ENCODE data around the gene TRPM4.

The TRPM4 gene

GRCh38 chr19:49241769-49242168 lies 84.2 kb downstream of the TRPM4 start:
- DNase-seq = no peak

- no peak for DNase-seq
These were observed 85.5 kb downstream of the TRPM4 start for GRCh38 chr19:49243129-49243528.

DNA sequence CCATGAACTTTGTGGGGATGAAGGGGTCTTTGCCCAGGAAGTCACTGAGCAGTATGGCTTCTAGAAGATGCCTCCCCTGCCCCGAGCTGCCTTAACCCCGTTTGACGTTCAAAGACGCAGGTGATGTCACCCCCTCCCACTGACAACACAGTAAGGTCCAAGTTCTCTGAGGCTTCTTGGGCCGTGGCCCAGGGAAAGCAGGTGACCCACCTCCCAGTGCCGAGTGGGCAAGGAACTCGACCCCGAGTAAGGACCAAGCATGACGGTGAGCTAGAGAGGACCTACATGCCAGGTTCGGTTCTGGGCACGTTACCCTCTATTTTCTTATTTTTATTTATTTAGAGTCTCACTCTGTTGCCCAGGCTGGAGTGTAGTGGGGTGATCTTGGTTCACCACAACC lies 86.1 kb downstream of the TRPM4 start:
- no peak for DNase-seq

DNA sequence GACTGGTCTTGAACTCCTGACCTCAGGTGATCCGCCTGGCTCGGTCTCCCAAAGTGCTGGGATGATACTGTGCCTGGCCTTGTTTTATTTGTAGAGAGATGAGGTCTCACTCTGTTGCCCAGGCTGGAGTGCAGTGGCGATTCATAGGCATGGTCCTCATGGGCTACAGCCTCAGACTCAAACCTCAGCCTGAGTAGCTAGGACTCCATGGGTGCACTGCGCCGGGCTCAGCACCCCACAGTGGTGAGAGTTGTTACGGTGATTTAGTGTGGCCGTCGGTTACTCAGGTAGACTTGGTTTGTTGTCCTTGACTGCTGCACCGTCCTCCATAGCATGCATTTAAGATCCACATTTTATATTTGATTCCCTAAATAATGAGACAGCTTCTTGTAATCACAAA lies 86.7 kb downstream of the TRPM4 start:
- DNase-seq = no peak

DNA sequence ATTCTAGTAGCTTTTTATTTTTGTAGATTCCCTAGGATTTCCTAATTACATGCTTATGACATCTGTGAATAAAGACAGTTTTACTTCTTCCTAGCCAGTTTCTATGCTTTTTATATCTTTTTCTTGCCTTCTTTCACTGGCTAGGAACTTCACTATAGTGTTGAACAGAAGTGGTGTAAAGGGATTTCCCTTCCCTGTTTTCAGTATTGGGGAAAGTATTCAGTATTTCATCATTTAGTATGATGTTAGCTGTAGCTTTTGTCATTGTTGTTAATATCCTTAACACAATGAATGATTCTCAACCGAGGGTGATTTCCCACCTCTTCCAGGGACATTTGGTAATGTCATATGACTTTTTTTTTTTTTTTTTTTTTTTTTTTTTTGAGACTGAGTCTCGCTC lies 90.1 kb downstream of the TRPM4 start:
- no peak for DNase-seq

- no peak for DNase-seq
These were observed 92.3 kb downstream of the TRPM4 start for GRCh38 chr19:49249933-49250332.

DNA sequence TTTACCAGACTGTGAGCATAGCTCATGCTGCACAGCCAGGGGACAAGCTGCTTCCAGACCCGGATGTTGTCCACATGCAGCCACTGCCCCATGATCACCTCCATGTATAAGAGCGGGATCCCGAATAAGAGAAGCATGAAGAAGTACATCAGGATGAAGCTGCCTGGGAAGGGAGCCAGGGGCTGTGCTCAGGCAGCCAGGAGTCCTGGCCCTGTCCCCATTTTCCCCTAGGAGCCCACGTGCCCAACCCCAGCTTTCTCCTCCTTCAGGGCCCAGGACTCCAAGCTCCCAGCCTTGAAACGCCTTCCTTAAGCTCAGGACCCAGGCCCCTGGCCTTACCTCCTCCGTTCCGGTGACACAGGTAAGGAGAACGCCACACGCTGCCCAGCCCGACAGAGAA lies 98.1 kb downstream of the TRPM4 start:
- no peak for DNase-seq

- DNase-seq = no peak
These were observed 99.1 kb downstream of the TRPM4 start for GRCh38 chr19:49256691-49257090.

Data from effector CD4-positive, alpha-beta T cell (primary cell).